CD14-positive monocyte (primary cell): Measurements from ENCODE around the gene CERK. TPM values are rescaled to one million over a fixed set of nuclear protein-coding genes. Genes with fewer than 3 reads are reported as not detected.
A peak's percentile ranks its signal among the peaks of the same experiment; 100 is the strongest.

ENCODE experiments used
- DNase-seq, 3 donors: peaks; one replicate each; pipeline ENCODE4 v3.0.0-alpha.2; 2011 to 2022
- H2AFZ ChIP-seq: 2 replicates; pipeline ENCODE4 v1.6.0; 2012; ENCODE audit warnings: mild to moderate bottlenecking, low read depth, low read length, inconsistent platforms; ENCODE audit not compliant: insufficient read depth, poor library complexity, severe bottlenecking
- H3K27ac ChIP-seq, 2 donors: 1 replicate in 1 of 2; 2 replicates in 1 of 2; pipeline ENCODE4 v1.5.1; 2012 to 2013; ENCODE audit warnings: low read length in 2 of 2, control low read depth in 1 of 2, inconsistent platforms in 1 of 2, low read depth in 1 of 2, mild to moderate bottlenecking in 1 of 2
- H3K27me3 ChIP-seq, 2 donors: one replicate each; pipeline versions ENCODE4 v1.6.0 to v1.6.1; 2011 to 2013; ENCODE audit warnings: low read length in 2 of 2; ENCODE audit not compliant: control insufficient read depth in 2 of 2, insufficient read depth in 2 of 2
- H3K36me3 ChIP-seq, 2 donors: replicated peaks in 1 of 2; 1 replicate in 1 of 2; 2 replicates in 1 of 2; pipeline versions ENCODE4 v1.5.1 to v1.6.1; 2012 to 2013; ENCODE audit warnings: low read length in 2 of 2, control low read depth in 1 of 2, inconsistent platforms in 1 of 2, mild to moderate bottlenecking in 1 of 2; ENCODE audit not compliant: insufficient read depth in 2 of 2, control insufficient read depth in 1 of 2
- H3K4me1 ChIP-seq, 2 donors: 1 replicate in 1 of 2; 2 replicates in 1 of 2; pipeline versions ENCODE4 v1.5.1 to v1.6.1; 2012 to 2013; ENCODE audit warnings: low read length in 2 of 2, control low read depth in 1 of 2, inconsistent platforms in 1 of 2, mild to moderate bottlenecking in 1 of 2, moderate library complexity in 1 of 2; ENCODE audit not compliant: insufficient read depth in 2 of 2, control insufficient read depth in 1 of 2
- H3K4me2 ChIP-seq: replicated peaks from 2 replicates; pipeline ENCODE3; 2012; ENCODE audit warnings: low read length, moderate library complexity, mild to moderate bottlenecking; ENCODE audit not compliant: poor library complexity, severe bottlenecking; ENCODE audit errors: extremely low read depth
- H3K4me3 ChIP-seq, 3 experiments: fragments of 200-600 bp in 1 of 3; sonication (generic) in 1 of 3; replicated peaks in 1 of 3; 1 replicate in 2 of 3; 2 replicates in 1 of 3; pipeline ENCODE4 v1.5.1; 2011 to 2013; ENCODE audit warnings: low read length in 3 of 3, mild to moderate bottlenecking in 3 of 3, control low read depth in 2 of 3, low read depth in 2 of 3, inconsistent platforms in 1 of 3, moderate library complexity in 1 of 3
- H3K79me2 ChIP-seq: 2 replicates; pipeline ENCODE4 v1.6.0; 2012; ENCODE audit warnings: mild to moderate bottlenecking, control low read depth, inconsistent platforms, low read length, moderate library complexity; ENCODE audit not compliant: insufficient read depth
- H3K9ac ChIP-seq: 2 replicates; pipeline ENCODE4 v1.6.0; 2017; ENCODE audit warnings: low read length, mild to moderate bottlenecking; ENCODE audit not compliant: insufficient read depth, poor library complexity, severe bottlenecking
- H3K9me3 ChIP-seq, 2 donors: replicated peaks in 1 of 2; 1 replicate in 1 of 2; 2 replicates in 1 of 2; pipeline versions ENCODE4 v1.5.1 to v1.6.1; 2012 to 2013; ENCODE audit warnings: low read length in 2 of 2, control low read depth in 1 of 2; ENCODE audit not compliant: control insufficient read depth in 1 of 2, insufficient read depth in 1 of 2
- H4K20me1 ChIP-seq: 2 replicates; pipeline ENCODE4 v1.6.0; 2012; ENCODE audit warnings: mild to moderate bottlenecking, low read length, control low read depth, moderate library complexity; ENCODE audit not compliant: insufficient read depth
- H3K27ac Mint-ChIP-seq, 7 donors: one replicate each; pipeline ENCODE4 v1.8.0; 2020; ENCODE audit warnings: mild to moderate bottlenecking in 7 of 7, mixed read lengths in 7 of 7, moderate library complexity in 6 of 7, inconsistent platforms in 2 of 7
- H3K27me3 Mint-ChIP-seq, 3 donors: one replicate each; pipeline ENCODE4 v1.8.0; 2021 to 2022; ENCODE audit warnings: low read depth in 3 of 3, mild to moderate bottlenecking in 3 of 3, mixed read lengths in 3 of 3, moderate library complexity in 3 of 3, inconsistent platforms in 1 of 3
- H3K36me3 Mint-ChIP-seq, 2 donors: one replicate each; pipeline ENCODE4 v1.8.0; 2020; ENCODE audit warnings: mixed read lengths in 2 of 2, inconsistent platforms in 1 of 2, mild to moderate bottlenecking in 1 of 2
- H3K4me1 Mint-ChIP-seq: one replicate; pipeline ENCODE4 v1.8.0; 2020; ENCODE audit warnings: mild to moderate bottlenecking, mixed read lengths
- H3K4me3 Mint-ChIP-seq, 2 donors: one replicate each; pipeline ENCODE4 v1.8.0; 2020; ENCODE audit warnings: mild to moderate bottlenecking in 2 of 2, mixed read lengths in 2 of 2, moderate library complexity in 1 of 2
- H3K9me3 Mint-ChIP-seq, 7 donors: one replicate each; pipeline ENCODE4 v1.8.0; 2020 to 2022; ENCODE audit warnings: mixed read lengths in 7 of 7, mild to moderate bottlenecking in 6 of 7, moderate library complexity in 6 of 7, inconsistent platforms in 2 of 7
- WGBS: methylation state at CpG from one replicate; pipeline ENCODE4 v1.1.5; 2013; ENCODE audit warnings: missing lambda C conversion rate; ENCODE audit not compliant: insufficient coverage; 5-methylcytosine and 5-hydroxymethylcytosine counted together
- intact Hi-C, 2 donors: fragments of 100-400 bp; cut with micrococcal nuclease; formaldehyde crosslinking; loops; one replicate each; pipeline versions ENCODE4 v1.15.0 to v1.15.1; 2023
- polyA plus RNA-seq, 3 donors: library from polyadenylated mRNA; depleted of rRNA in 1 of 3; unstranded in 2 of 3; stranded (reverse) in 1 of 3; fragments of 300-500 nt in 2 of 3; fragments of >200 nt in 1 of 3; fragmentation: Illumina TruSeq in 2 of 3; gene quantifications; 1 replicate in 2 of 3; 2 replicates in 1 of 3; pipeline ENCODE4 v1.2.3, GENCODE V29; 2012 to 2021
- TF ChIP-seq, protein P1 (sequence below): fragments of 200-600 bp; IDR thresholded peaks from one replicate; pipeline ENCODE4 v1.8.0; 2022; ENCODE audit warnings: antibody characterized with exemption, mild to moderate bottlenecking

CERK gene
- polyA plus RNA-seq, 3 donors, result 22.4 to 40.2 (median 24.5) TPM

DNA sequence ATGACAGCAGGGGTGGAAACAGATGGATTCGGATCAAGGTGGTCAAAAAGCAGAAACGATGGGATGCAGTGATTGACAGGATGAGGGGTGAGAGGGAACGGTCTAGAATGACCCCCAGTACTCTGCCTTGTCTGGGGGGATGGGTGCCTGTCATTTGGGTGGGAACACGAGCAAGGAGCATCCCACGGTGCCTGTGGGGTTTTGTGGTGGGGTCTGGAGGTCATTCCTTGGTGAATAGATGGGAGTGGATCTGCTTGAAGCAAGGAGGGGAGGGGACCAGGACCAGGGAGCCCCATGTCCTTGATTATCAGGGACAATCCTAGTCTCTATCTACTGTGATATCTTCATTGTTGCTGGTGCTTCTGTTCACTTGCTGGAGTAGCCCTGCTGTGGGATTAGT lies 8.1 kb upstream of the CERK start:
- no peak for DNase-seq
- H3K4me2 ChIP-seq, result no peak overlapping the region
- no peaks in the 10 kb centered on the region for H3K79me2 ChIP-seq
- no peak overlapping the region for H2AFZ ChIP-seq
- Mint-ChIP-seq H3K27ac (no peak overlapping the region), H3K9me3 (peaks cover 6 to 9% (median 7%) of the 10 kb centered on the region in 7 donors), H3K27me3 (peaks cover 4 to 11% (median 8%) of the 10 kb centered on the region in 3 donors), H3K4me1 (peaks cover 25% of the 10 kb centered on the region), H3K36me3 (no peaks in the 10 kb centered on the region), H3K4me3 (no peak overlapping the region)
- H3K9ac ChIP-seq, result no peak overlapping the region
- no peak overlapping the region for H3K4me3 ChIP-seq
- TF ChIP-seq, protein P1, sequence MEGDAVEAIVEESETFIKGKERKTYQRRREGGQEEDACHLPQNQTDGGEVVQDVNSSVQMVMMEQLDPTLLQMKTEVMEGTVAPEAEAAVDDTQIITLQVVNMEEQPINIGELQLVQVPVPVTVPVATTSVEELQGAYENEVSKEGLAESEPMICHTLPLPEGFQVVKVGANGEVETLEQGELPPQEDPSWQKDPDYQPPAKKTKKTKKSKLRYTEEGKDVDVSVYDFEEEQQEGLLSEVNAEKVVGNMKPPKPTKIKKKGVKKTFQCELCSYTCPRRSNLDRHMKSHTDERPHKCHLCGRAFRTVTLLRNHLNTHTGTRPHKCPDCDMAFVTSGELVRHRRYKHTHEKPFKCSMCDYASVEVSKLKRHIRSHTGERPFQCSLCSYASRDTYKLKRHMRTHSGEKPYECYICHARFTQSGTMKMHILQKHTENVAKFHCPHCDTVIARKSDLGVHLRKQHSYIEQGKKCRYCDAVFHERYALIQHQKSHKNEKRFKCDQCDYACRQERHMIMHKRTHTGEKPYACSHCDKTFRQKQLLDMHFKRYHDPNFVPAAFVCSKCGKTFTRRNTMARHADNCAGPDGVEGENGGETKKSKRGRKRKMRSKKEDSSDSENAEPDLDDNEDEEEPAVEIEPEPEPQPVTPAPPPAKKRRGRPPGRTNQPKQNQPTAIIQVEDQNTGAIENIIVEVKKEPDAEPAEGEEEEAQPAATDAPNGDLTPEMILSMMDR, result no peak
- H3K27ac ChIP-seq, result no peak overlapping the region
- H3K9me3 ChIP-seq, result peaks cover 0 to 8% of the 10 kb centered on the region in 2 donors
- no peaks in the 10 kb centered on the region for H3K27me3 ChIP-seq
- whole genome bisulfite sequencing, result 90% methylated on average over 4 of the region's 5 CpGs
- H3K4me1 ChIP-seq, result peaks cover 29% of the 10 kb centered on the region in 2 donors
- no peaks in the 10 kb centered on the region for H3K36me3 ChIP-seq
- no peaks in the 10 kb centered on the region for H4K20me1 ChIP-seq
- intact Hi-C loops, result no loop called here

DNA sequence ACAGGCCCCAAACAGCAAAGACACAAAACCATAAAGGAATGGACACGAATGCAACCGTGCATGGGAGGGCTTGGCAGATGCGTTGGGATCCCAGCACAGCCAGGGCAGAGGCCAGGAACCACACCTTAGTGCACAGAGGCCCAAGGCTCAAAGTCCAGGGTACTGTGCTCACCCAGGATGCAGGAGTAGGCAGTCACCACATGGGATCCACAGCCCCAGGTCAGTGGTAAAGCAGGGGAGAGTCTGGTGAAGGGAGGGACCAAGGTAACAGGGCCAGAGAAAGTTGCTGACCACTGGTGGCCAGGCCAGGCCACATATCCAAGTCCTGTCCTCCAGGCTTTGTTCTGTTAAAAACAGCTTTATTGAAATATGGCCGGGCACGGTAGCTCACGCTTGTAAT lies 6.5 kb upstream of the CERK start:
- Histone ChIP-seq H3K9me3 (peaks cover 0 to 8% of the 10 kb centered on the region in 2 donors), H3K4me1 (peaks cover 19 to 22% of the 10 kb centered on the region in 2 donors), H2AFZ (no peak overlapping the region), H3K4me2 (no peak overlapping the region), H3K27me3 (no peaks in the 10 kb centered on the region), H3K79me2 (no peaks in the 10 kb centered on the region), H3K4me3 (no peak overlapping the region), H4K20me1 (no peaks in the 10 kb centered on the region), H3K36me3 (no peaks in the 10 kb centered on the region), H3K9ac (no peak overlapping the region), H3K27ac (no peak overlapping the region)
- TF ChIP-seq, protein P1, result no peak
- peaks cover 19% of the 10 kb centered on the region for H3K4me1 Mint-ChIP-seq
- intact Hi-C loops, result no loop called here
- H3K4me3 Mint-ChIP-seq, result no peak overlapping the region
- WGBS, result 97% methylated on average over 6 of the region's 6 CpGs
- peaks cover 0 to 2% of the 10 kb centered on the region in 2 donors for H3K36me3 Mint-ChIP-seq
- peaks cover 4 to 11% (median 6%) of the 10 kb centered on the region in 3 donors for H3K27me3 Mint-ChIP-seq
- H3K9me3 Mint-ChIP-seq, result peaks cover 6 to 9% (median 7%) of the 10 kb centered on the region in 7 donors
- no peak for DNase-seq
- peak overlapping the region in 1 of 7 donors; percentile 73 for H3K27ac Mint-ChIP-seq
